A549 (cell line): ENCODE measurements around the gene SPAG9.

Experiments
- BHLHE40 ChIP-seq: IDR thresholded peaks from 2 replicates; pipeline ENCODE4 v1.6.1; 2012; ENCODE audit warnings: low read depth, low read length, inconsistent platforms
- CTCF ChIP-seq: fragments of >200 bp; sonication (Bioruptor Twin); formaldehyde crosslinking; IDR thresholded peaks from 3 replicates; pipeline ENCODE4 v1.5.1; 2016
- ELK1 ChIP-seq: fragments of 150-350 bp; IDR thresholded peaks from 2 replicates; pipeline ENCODE4 v1.6.1; 2014; ENCODE audit warnings: low read depth, mild to moderate bottlenecking, low read length
- ZSCAN20 ChIP-seq: fragments of 250-450 bp; sonication (Bioruptor Pico); IDR thresholded peaks from 2 replicates; pipeline ENCODE4 v1.8.0; 2022; ENCODE audit warnings: mild to moderate bottlenecking, moderate library complexity

- TF ChIP-seq BHLHE40 (no peak), CTCF (no peak), ZSCAN20 (CRISPR knock-in tag) (no peak), ELK1 (no peak)
Measured at GRCh38 chr17:50922107-50922506, 198.6 kb downstream of the SPAG9 start.
